C4-2B (cell line): ENCODE measurements around the gene CSTPP1.

Source experiments
- ZFX ChIP-seq: fragments of 450-650 bp; IDR thresholded peaks from 2 replicates; pipeline ENCODE4 v1.6.1; 2017
- TF ChIP-seq, protein P1 (sequence below): fragments of 450-650 bp; conservative IDR thresholded peaks from 2 replicates; pipeline ENCODE4 v1.5.1; 2017; ENCODE audit warnings: mild to moderate bottlenecking

DNA sequence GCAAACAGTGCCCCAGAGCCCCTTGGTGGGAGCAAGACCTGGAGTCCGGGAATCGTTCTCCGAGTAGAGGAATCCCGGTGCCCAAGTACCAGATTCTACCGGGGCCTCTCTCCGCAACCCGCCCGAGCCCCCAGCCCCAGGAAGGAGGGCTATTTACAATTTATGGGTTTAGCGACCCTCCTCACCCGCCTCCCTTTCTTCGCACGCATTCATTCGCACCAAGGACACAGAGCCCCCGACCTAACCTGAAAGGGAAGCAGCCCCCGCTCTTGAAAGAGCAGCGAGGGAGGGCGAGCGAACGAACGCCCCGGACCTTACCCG lies 18.8 kb upstream of the CSTPP1 start:
- TF ChIP-seq, protein P1, sequence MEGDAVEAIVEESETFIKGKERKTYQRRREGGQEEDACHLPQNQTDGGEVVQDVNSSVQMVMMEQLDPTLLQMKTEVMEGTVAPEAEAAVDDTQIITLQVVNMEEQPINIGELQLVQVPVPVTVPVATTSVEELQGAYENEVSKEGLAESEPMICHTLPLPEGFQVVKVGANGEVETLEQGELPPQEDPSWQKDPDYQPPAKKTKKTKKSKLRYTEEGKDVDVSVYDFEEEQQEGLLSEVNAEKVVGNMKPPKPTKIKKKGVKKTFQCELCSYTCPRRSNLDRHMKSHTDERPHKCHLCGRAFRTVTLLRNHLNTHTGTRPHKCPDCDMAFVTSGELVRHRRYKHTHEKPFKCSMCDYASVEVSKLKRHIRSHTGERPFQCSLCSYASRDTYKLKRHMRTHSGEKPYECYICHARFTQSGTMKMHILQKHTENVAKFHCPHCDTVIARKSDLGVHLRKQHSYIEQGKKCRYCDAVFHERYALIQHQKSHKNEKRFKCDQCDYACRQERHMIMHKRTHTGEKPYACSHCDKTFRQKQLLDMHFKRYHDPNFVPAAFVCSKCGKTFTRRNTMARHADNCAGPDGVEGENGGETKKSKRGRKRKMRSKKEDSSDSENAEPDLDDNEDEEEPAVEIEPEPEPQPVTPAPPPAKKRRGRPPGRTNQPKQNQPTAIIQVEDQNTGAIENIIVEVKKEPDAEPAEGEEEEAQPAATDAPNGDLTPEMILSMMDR, result no peak
- TF ChIP-seq ZFX, result no peak
